ENCODE data around the gene TAF12. TPM values are rescaled to one million over a fixed set of nuclear protein-coding genes. Genes with fewer than 3 reads are reported as not detected.

The TAF12 gene
- total RNA-seq, 1 experiment from 2014 or later: 33.9 TPM

DNA sequence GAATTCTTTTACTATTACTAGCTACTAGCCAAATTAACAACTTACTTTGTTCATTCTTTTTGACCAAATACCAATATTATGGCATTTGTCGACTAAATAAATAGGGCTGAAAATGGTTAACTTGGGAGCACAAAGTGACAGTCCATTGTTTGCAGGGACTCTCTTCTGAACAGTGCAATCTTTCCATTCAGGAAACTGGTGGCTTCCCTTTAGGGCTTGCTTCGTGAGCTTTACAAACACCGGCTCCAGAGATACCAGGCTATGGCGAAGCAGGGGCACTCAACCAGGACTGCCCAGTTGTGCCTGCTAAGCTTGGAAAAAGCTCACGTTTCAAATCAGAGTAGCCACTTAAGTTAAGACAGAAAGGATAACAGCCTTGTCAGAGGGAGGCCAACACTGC lies 38.5 kb downstream of the TAF12 start:
- BruUV-seq (replicated peaks): no TSS peak
- no peak overlapping the region for H3K4me3 ChIP-seq (ENCODE audit: low read depth in 2 of 2, low read length in 2 of 2)
- H3K27me3 ChIP-seq (ENCODE audit: control insufficient read depth, insufficient read depth, low read length): no peaks in the 10 kb centered on the region
- ATAC-seq (no peak), DNase-seq (ENCODE audit: low read depth, low spot score) (no peak)
- H3K36me3 ChIP-seq (ENCODE audit: control insufficient read depth, insufficient read depth, low read length): no peaks in the 10 kb centered on the region; the same call in none of the 2 replicates
- TF ChIP-seq, protein P1, sequence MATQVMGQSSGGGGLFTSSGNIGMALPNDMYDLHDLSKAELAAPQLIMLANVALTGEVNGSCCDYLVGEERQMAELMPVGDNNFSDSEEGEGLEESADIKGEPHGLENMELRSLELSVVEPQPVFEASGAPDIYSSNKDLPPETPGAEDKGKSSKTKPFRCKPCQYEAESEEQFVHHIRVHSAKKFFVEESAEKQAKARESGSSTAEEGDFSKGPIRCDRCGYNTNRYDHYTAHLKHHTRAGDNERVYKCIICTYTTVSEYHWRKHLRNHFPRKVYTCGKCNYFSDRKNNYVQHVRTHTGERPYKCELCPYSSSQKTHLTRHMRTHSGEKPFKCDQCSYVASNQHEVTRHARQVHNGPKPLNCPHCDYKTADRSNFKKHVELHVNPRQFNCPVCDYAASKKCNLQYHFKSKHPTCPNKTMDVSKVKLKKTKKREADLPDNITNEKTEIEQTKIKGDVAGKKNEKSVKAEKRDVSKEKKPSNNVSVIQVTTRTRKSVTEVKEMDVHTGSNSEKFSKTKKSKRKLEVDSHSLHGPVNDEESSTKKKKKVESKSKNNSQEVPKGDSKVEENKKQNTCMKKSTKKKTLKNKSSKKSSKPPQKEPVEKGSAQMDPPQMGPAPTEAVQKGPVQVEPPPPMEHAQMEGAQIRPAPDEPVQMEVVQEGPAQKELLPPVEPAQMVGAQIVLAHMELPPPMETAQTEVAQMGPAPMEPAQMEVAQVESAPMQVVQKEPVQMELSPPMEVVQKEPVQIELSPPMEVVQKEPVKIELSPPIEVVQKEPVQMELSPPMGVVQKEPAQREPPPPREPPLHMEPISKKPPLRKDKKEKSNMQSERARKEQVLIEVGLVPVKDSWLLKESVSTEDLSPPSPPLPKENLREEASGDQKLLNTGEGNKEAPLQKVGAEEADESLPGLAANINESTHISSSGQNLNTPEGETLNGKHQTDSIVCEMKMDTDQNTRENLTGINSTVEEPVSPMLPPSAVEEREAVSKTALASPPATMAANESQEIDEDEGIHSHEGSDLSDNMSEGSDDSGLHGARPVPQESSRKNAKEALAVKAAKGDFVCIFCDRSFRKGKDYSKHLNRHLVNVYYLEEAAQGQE (IDR thresholded peaks at IDR 0.05; ENCODE audit: insufficient read depth in 1 of 2, low read depth in 2 of 2, low read length in 1 of 2): no peak
- TF ChIP-seq POLR2AphosphoS5 (IDR thresholded peaks at IDR 0.05; ENCODE audit: low read depth, low read length): no peak
- TF ChIP-seq SIN3A (IDR thresholded peaks at IDR 0.05; ENCODE audit: borderline replicate concordance, insufficient read depth, low read depth, low read length): no peak
- TF ChIP-seq TCF7L2 (IDR thresholded peaks at IDR 0.05; ENCODE audit: low read depth, low read length): no peak
- TF ChIP-seq, protein P2, sequence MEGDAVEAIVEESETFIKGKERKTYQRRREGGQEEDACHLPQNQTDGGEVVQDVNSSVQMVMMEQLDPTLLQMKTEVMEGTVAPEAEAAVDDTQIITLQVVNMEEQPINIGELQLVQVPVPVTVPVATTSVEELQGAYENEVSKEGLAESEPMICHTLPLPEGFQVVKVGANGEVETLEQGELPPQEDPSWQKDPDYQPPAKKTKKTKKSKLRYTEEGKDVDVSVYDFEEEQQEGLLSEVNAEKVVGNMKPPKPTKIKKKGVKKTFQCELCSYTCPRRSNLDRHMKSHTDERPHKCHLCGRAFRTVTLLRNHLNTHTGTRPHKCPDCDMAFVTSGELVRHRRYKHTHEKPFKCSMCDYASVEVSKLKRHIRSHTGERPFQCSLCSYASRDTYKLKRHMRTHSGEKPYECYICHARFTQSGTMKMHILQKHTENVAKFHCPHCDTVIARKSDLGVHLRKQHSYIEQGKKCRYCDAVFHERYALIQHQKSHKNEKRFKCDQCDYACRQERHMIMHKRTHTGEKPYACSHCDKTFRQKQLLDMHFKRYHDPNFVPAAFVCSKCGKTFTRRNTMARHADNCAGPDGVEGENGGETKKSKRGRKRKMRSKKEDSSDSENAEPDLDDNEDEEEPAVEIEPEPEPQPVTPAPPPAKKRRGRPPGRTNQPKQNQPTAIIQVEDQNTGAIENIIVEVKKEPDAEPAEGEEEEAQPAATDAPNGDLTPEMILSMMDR (IDR thresholded peaks at IDR 0.05): no peak
- H3K4me1 ChIP-seq (ENCODE audit: control insufficient read depth, insufficient read depth, low read length): peaks cover 8% of the 10 kb centered on the region
- H3K9me3 ChIP-seq (ENCODE audit: control insufficient read depth, insufficient read depth, low read depth, low read length): no peaks in the 10 kb centered on the region
- intact Hi-C loops (cut with micrococcal nuclease; ENCODE audit: unreplicated experiment): loop anchor here (5.0 kb wide), 1 partner anchor 87 kb away; no protein-coding TSS in a partner anchor
- in situ Hi-C loops (cut with HindIII; ENCODE audit: low pct_unique_long_range_greater_than_20kb, low sequenced_read_pairs): no loop called here
- no peak overlapping the region for H3K27ac ChIP-seq (ENCODE audit: low read length)
- CTCF ChIA-PET: interaction anchor here (0.6 kb wide), 1 partner anchor 93 kb away, joined by 7 read pairs; no protein-coding TSS in a partner anchor
- POLR2A ChIA-PET: interaction anchor here (1.1 kb wide), 1 partner anchor 11 kb away, joined by 3 read pairs; no protein-coding TSS in a partner anchor

DNA sequence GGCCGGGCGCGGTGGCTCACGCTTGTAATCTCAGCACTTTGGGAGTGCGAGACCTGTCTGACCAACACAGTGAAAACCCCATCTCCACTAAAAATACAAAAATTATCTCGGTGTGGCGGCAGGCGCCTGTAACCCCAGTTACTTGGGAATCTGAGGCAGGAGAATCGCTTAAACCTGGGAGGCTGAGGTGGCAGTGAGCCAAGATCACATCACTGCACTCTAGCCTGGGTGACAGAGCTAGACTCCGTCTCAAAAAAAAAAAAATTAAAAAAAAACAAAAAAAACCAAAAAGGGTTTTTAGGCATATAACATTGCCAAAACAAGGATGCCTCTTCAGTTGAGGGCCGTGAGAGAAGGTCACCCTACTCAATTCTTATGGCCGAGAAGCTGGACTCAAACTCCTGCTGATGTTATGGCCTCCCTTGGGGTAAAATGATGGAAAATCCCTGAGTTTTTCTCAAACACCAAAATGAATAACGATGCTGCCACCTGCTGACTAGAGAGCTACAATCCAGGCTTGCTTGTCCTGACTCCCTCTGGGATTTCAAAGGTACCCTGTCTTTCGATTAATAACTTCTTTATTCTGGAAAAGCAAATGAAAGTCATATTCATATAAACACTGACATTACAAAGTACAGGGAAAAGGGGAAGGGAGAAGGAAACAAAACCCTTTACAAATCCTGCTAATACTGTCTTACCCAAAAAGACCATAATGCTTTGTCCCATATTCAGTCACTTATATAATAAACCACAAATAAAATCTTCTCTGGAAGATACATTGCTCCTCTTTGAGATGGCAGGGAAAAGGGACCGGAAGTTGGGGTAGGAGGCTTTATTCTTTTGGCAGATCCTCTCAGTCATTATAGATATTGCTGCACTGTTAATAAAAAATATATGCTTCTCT lies 40.1 kb downstream of the TAF12 start:
- POLR2A ChIA-PET: interaction anchor here (0.5 to 0.7 kb wide), 2 partner anchors 21 to 23 kb away, joined by 3 to 6 read pairs; no protein-coding TSS in a partner anchor
- intact Hi-C loops (cut with micrococcal nuclease; ENCODE audit: unreplicated experiment) (loop anchor here (5.0 kb wide), 1 partner anchor 85 kb away; no protein-coding TSS in a partner anchor), in situ Hi-C loops (cut with HindIII; ENCODE audit: low pct_unique_long_range_greater_than_20kb, low sequenced_read_pairs) (no loop called here)
- peak; percentile 43 for DNase-seq (ENCODE audit: low read depth, low spot score)
- Histone ChIP-seq H3K9me3 (ENCODE audit: control insufficient read depth, insufficient read depth, low read depth, low read length) (no peaks in the 10 kb centered on the region), H3K27me3 (ENCODE audit: control insufficient read depth, insufficient read depth, low read length) (no peaks in the 10 kb centered on the region), H3K27ac (ENCODE audit: low read length) (no peak overlapping the region), H3K4me1 (ENCODE audit: control insufficient read depth, insufficient read depth, low read length) (peaks cover 8% of the 10 kb centered on the region), H3K4me3 (ENCODE audit: low read depth in 2 of 2, low read length in 2 of 2) (no peak overlapping the region), H3K36me3 (ENCODE audit: control insufficient read depth, insufficient read depth, low read length) (no peaks in the 10 kb centered on the region; the same call in none of the 2 replicates)
- CTCF ChIA-PET: interaction anchor here (0.6 to 0.9 kb wide), 11 partner anchors 13 to 1971 kb away, joined by 3 to 6 read pairs (median 3); no protein-coding TSS in a partner anchor
- no peak for TF ChIP-seq POLR2AphosphoS5 (IDR thresholded peaks at IDR 0.05; ENCODE audit: low read depth, low read length)
- peak; percentile 61 for ATAC-seq
- BruUV-seq (replicated peaks): no TSS peak

Data from Panc1 (cell line).